H1 (cell line): ENCODE measurements around the gene PCDHB8. TPM values are rescaled to one million over a fixed set of nuclear protein-coding genes. Genes with fewer than 3 reads are reported as not detected.
"Not testable (repeated sequence)": the region's sequence is repeated elsewhere in the genome, so short reads cannot be mapped to it uniquely, and the experiment has no call there.

Source experiments
- CTCF ChIA-PET: fragments of 300-600 bp; sonication (Branson Sonifier 250); formaldehyde crosslinking; loops from one replicate; lab custom pipeline; 2021; ENCODE audit not compliant: partially characterized antibody; lab: Charles Lee
- POLR2A ChIA-PET: fragments of 300-600 bp; sonication (Branson Sonifier 250); formaldehyde crosslinking; loops from one replicate; lab custom pipeline; 2021; ENCODE audit warnings: inconsistent platforms; ENCODE audit not compliant: partially characterized antibody; lab: Charles Lee
- DNase-seq, 2 experiments: peaks; one replicate each; pipeline versions ENCODE4 v3.0.0 to v3.0.0-alpha.2; 2010 to 2022; ENCODE audit warnings: low spot score in 2 of 2, low read depth in 1 of 2, mixed read lengths in 1 of 2
- FAIRE-seq: peaks from 2 replicates; lab custom pipeline; 2011; peaks lifted over from hg19 to GRCh38; lab: Jason Lieb, UNC
- H2AFZ ChIP-seq: 2 replicates; pipeline ENCODE4 v1.8.1; 2012; ENCODE audit warnings: low read length, inconsistent platforms
- H2AK5ac ChIP-seq: 2 replicates; pipeline ENCODE4 v1.6.1; 2013; ENCODE audit warnings: low read depth, low read length
- H2BK120ac ChIP-seq: replicated peaks from 2 replicates; pipeline ENCODE3; 2013; ENCODE audit warnings: low read depth, low read length, inconsistent platforms
- H2BK12ac ChIP-seq: 2 replicates; pipeline ENCODE4 v1.6.1; 2013; ENCODE audit warnings: low read depth, low read length
- H2BK15ac ChIP-seq: 2 replicates; pipeline ENCODE4 v1.6.1; 2013; ENCODE audit warnings: low read length
- H2BK20ac ChIP-seq: 2 replicates; pipeline ENCODE4 v1.6.1; 2013; ENCODE audit warnings: low read length
- H2BK5ac ChIP-seq: 2 replicates; pipeline ENCODE4 v1.6.1; 2013; ENCODE audit warnings: low read depth, low read length
- H3K14ac ChIP-seq: 2 replicates; pipeline ENCODE4 v1.6.1; 2013; ENCODE audit warnings: inconsistent platforms; ENCODE audit not compliant: insufficient read length
- H3K18ac ChIP-seq: 2 replicates; pipeline ENCODE4 v1.6.1; 2013; ENCODE audit warnings: low read length; ENCODE audit errors: extremely low read depth
- H3K23ac ChIP-seq: 2 replicates; pipeline ENCODE4 v1.6.1; 2013; ENCODE audit warnings: inconsistent platforms; ENCODE audit not compliant: insufficient read length
- H3K23me2 ChIP-seq: 2 replicates; pipeline ENCODE4 v1.6.1; 2013; ENCODE audit warnings: low read depth, low read length
- H3K27ac ChIP-seq: 2 replicates; pipeline ENCODE4 v1.6.1; 2011; ENCODE audit warnings: low read depth, low read length, inconsistent platforms
- H3K27me3 ChIP-seq, 4 experiments: replicated peaks in 1 of 4; 1 replicate in 1 of 4; 2 replicates in 3 of 4; pipeline versions ENCODE4 v1.6.1 to v1.8.1; 2011 to 2013; ENCODE audit warnings: low read length in 3 of 4, mild to moderate bottlenecking in 3 of 4, inconsistent platforms in 2 of 4, mixed read lengths in 2 of 4, moderate library complexity in 1 of 4; ENCODE audit not compliant: control insufficient read depth in 3 of 4, insufficient read depth in 3 of 4; ENCODE audit errors: extremely low read depth in 1 of 4
- H3K36me3 ChIP-seq, 4 experiments: 2 replicates each; pipeline versions ENCODE4 v1.6.1 to v1.8.1; 2011 to 2013; ENCODE audit warnings: mild to moderate bottlenecking in 4 of 4, low read length in 3 of 4, moderate library complexity in 2 of 4, control low read depth in 1 of 4, inconsistent platforms in 1 of 4; ENCODE audit not compliant: insufficient read depth in 4 of 4, control insufficient read depth in 2 of 4
- H3K4ac ChIP-seq: replicated peaks from 2 replicates; pipeline ENCODE3; 2013; ENCODE audit warnings: low read length, low read depth, mixed read lengths, inconsistent platforms; ENCODE audit not compliant: insufficient read length
- H3K4me1 ChIP-seq, 4 experiments: replicated peaks in 1 of 4; 1 replicate in 1 of 4; 2 replicates in 3 of 4; pipeline versions ENCODE4 v1.6.1 to v1.8.1; 2011 to 2013; ENCODE audit warnings: low read length in 3 of 4, inconsistent platforms in 2 of 4, mixed read lengths in 1 of 4; ENCODE audit not compliant: insufficient read depth in 4 of 4, control insufficient read depth in 3 of 4
- H3K4me2 ChIP-seq, 2 experiments: 2 replicates each; pipeline versions ENCODE4 v1.6.1 to v1.8.1; 2011 to 2013; ENCODE audit warnings: low read depth in 2 of 2, low read length in 2 of 2, control low read depth in 1 of 2, inconsistent platforms in 1 of 2, mild to moderate bottlenecking in 1 of 2; ENCODE audit not compliant: insufficient read depth in 1 of 2
- H3K4me3 ChIP-seq, 4 experiments: fragments of 200-600, 300-600 bp in 1 of 4; sonication (generic), shearing (Covaris generic), sonication (Bioruptor Twin) in 1 of 4; 2 replicates each; pipeline versions ENCODE4 v1.5.1 to v1.8.1; 2011 to 2016; ENCODE audit warnings: low read length in 4 of 4, low read depth in 3 of 4, control low read depth in 2 of 4, inconsistent platforms in 2 of 4, mild to moderate bottlenecking in 2 of 4, mixed read lengths in 1 of 4, moderate library complexity in 1 of 4; ENCODE audit not compliant: insufficient read depth in 2 of 4; ENCODE audit errors: extremely low read depth in 1 of 4
- H3K56ac ChIP-seq: replicated peaks from 2 replicates; pipeline ENCODE3; 2013; ENCODE audit warnings: low read depth, mild to moderate bottlenecking, mixed read lengths, low read length, inconsistent platforms; ENCODE audit not compliant: insufficient read length
- H3K79me1 ChIP-seq: 2 replicates; pipeline ENCODE4 v1.6.1; 2013; ENCODE audit warnings: low read depth, low read length, control low read depth
- H3K79me2 ChIP-seq, 2 experiments: 2 replicates each; pipeline versions ENCODE4 v1.6.1 to v1.8.1; 2012 to 2013; ENCODE audit warnings: low read length in 2 of 2, mild to moderate bottlenecking in 2 of 2, inconsistent platforms in 1 of 2; ENCODE audit not compliant: insufficient read depth in 2 of 2, control insufficient read depth in 1 of 2
- H3K9ac ChIP-seq, 4 experiments: replicated peaks in 1 of 4; 1 replicate in 1 of 4; 2 replicates in 3 of 4; pipeline versions ENCODE4 v1.6.1 to v1.8.1; 2011 to 2013; ENCODE audit warnings: low read depth in 3 of 4, low read length in 3 of 4, control low read depth in 2 of 4, mild to moderate bottlenecking in 2 of 4, moderate library complexity in 2 of 4, inconsistent platforms in 1 of 4; ENCODE audit errors: extremely low read depth in 1 of 4
- H3K9me3 ChIP-seq, 2 experiments: 2 replicates each; pipeline versions ENCODE4 v1.6.1 to v1.8.1; 2012 to 2013; ENCODE audit warnings: mild to moderate bottlenecking in 2 of 2, moderate library complexity in 2 of 2, control low read depth in 1 of 2, inconsistent platforms in 1 of 2, low read depth in 1 of 2, low read length in 1 of 2, mixed read lengths in 1 of 2; ENCODE audit not compliant: insufficient read depth in 2 of 2
- H4K20me1 ChIP-seq, 2 experiments: replicated peaks in 1 of 2; 2 replicates each; pipeline versions ENCODE3 to v1.8.1; 2011 to 2013; ENCODE audit warnings: inconsistent platforms in 2 of 2, low read length in 2 of 2, mild to moderate bottlenecking in 1 of 2; ENCODE audit not compliant: insufficient read depth in 2 of 2, control insufficient read depth in 1 of 2
- H4K5ac ChIP-seq: 2 replicates; pipeline ENCODE4 v1.6.1; 2013; ENCODE audit warnings: low read length, low read depth, mixed read lengths, inconsistent platforms; ENCODE audit not compliant: insufficient read length
- H4K8ac ChIP-seq: 2 replicates; pipeline ENCODE4 v1.8.0; 2013; ENCODE audit warnings: mild to moderate bottlenecking, moderate library complexity, low read length, inconsistent platforms; ENCODE audit not compliant: insufficient read depth; ENCODE audit errors: extremely low read depth
- H4K91ac ChIP-seq: replicated peaks from 2 replicates; pipeline ENCODE3; 2013; ENCODE audit warnings: low read length, mixed read lengths, inconsistent platforms; ENCODE audit not compliant: insufficient read length
- POLR2A ChIP-seq, 2 experiments: IDR thresholded peaks; 1 replicate in 1 of 2; 2 replicates in 1 of 2; pipeline ENCODE4 v1.6.1; 2011; ENCODE audit warnings: low read depth in 2 of 2, low read length in 2 of 2, mild to moderate bottlenecking in 2 of 2; ENCODE audit errors: control extremely low read depth in 1 of 2
- RFX5 ChIP-seq: IDR thresholded peaks from 2 replicates; pipeline ENCODE4 v1.6.1; 2011; ENCODE audit warnings: low read depth, low read length, improper control_type of control experiment, borderline replicate concordance
- WGBS, 2 experiments: shearing (Covaris generic) in 1 of 2; methylation state at CpG; one replicate each; pipeline versions ENCODE4 v1.1.6 to v1.1.7; 2013 to 2015; ENCODE audit warnings: low lambda C conversion rate in 2 of 2, mixed read lengths in 2 of 2, inconsistent platforms in 1 of 2, low coverage in 1 of 2, missing lambda C conversion rate in 1 of 2; ENCODE audit not compliant: insufficient replicate concordance in 2 of 2, insufficient coverage in 1 of 2, insufficient read length in 1 of 2; ENCODE audit errors: extremely low coverage in 1 of 2, missing lambda C conversion rate in 1 of 2; 5-methylcytosine and 5-hydroxymethylcytosine counted together
- polyA plus RNA-seq, 7 experiments: library from polyadenylated mRNA; depleted of rRNA in 3 of 7; stranded (reverse) in 5 of 7; unstranded in 2 of 7; fragments of >200 nt in 5 of 7; fragments of 200-250 nt in 2 of 7; gene quantifications; 1 replicate in 5 of 7; 2 replicates in 1 of 7; 4 replicates in 1 of 7; pipeline versions ENCODE4 v1.2.1 to v1.2.3, GENCODE V29; 2011 to 2013; ENCODE audit warnings: missing spikeins in 2 of 7, mixed read lengths in 2 of 7
- total RNA-seq: library from RNA; stranded (reverse); fragmentation: NEBNext Ultra II Directional; extraction: Animal tissue kit (Norgen Biotek cat#: 25700); gene quantifications from 2 replicates; pipeline ENCODE4 v1.2.1, GENCODE V29; 2021

The PCDHB8 gene
- total and polyA plus RNA-seq, 2 of the 8 experiments (the other 6 are each of a cell fraction or from before 2014, with no cell fraction given): 0.24 to 1.1 TPM

DNA sequence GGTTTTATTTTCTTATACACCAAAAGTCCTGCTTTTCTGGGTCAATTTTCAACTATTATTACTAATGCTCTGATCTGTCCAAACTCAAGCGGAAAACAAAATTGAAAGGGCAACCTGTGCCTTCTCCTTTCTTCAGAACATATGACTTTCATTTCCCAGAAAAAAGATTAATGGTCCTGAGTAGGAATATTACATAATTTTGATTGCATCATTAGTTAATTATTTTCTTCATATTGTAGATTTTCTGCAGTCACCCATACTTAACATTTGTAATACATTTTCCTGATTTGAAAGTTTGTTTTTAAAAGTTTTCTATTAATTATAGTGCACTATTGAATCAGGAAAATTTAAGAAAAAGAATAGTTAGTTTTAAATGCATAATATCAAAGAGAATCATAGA, 1.7 kb upstream of the PCDHB8 start (continued):
- TF ChIP-seq POLR2A (IDR thresholded peaks at IDR 0.05; ENCODE audit: control extremely low read depth in 1 of 2, low read depth in 2 of 2, low read length in 2 of 2) (no peak), RFX5 (no peak)

- H2BK120ac ChIP-seq, H3K4me2 ChIP-seq, H2BK5ac ChIP-seq, H3K14ac ChIP-seq, H3K56ac ChIP-seq, H3K79me2 ChIP-seq, H4K20me1 ChIP-seq, H3K36me3 ChIP-seq, FAIRE-seq, H4K91ac ChIP-seq, H3K79me1 ChIP-seq, H3K18ac ChIP-seq, H3K4me1 ChIP-seq, H2BK15ac ChIP-seq, H3K27me3 ChIP-seq, H3K23me2 ChIP-seq, H3K27ac ChIP-seq, H4K8ac ChIP-seq, DNase-seq, H3K9me3 ChIP-seq, H2BK12ac ChIP-seq, H3K23ac ChIP-seq, H2AK5ac ChIP-seq, H3K4ac ChIP-seq, H2BK20ac ChIP-seq, H3K9ac ChIP-seq, H2AFZ ChIP-seq, H4K5ac ChIP-seq, H3K4me3 ChIP-seq: not testable (repeated sequence)
- ChIA-PET CTCF (interaction anchor here (1.2 to 2.8 kb wide), 2 partner anchors 7 to 12 kb away, joined by 5 to 21 read pairs; partner anchors contain the start of genes PCDHB10 and PCDHB9), POLR2A (interaction anchor here (0.9 kb wide), 1 partner anchor 8 kb away, joined by 3 read pairs; the partner anchor contains the start of gene PCDHB9)
- WGBS, 2 experiments: 100% methylated on average over 6 of the region's 39 CpGs; no CpG with 5 or more reads in 1 of the 2 experiments
Measured at GRCh38 chr5:141179371-141179770, 1.8 kb downstream of the PCDHB8 start.
